ENCODE results near the gene EXOC7.

GRCh38 chr17:76137001-76137350 lies 33.4 kb upstream of the EXOC7 start:
- TF ChIP-seq POLR2AphosphoS5 (IDR thresholded peaks at IDR 0.05) (no peak), POLR2A (IDR thresholded peaks at IDR 0.05) (no peak), CTCF (IDR thresholded peaks at IDR 0.05) (no peak)

Measured in prostate gland (tissue), 2 donors.